ENCODE data around the gene SF3A2.

The SF3A2 gene

GRCh38 chr19:2228157-2229030 is 8.2 kb upstream of the SF3A2 start:
- DNase-seq, result no peak

- no peak for DNase-seq
Observed at GRCh38 chr19:2229103-2230032, 7.3 kb upstream of the SF3A2 start.

DNA sequence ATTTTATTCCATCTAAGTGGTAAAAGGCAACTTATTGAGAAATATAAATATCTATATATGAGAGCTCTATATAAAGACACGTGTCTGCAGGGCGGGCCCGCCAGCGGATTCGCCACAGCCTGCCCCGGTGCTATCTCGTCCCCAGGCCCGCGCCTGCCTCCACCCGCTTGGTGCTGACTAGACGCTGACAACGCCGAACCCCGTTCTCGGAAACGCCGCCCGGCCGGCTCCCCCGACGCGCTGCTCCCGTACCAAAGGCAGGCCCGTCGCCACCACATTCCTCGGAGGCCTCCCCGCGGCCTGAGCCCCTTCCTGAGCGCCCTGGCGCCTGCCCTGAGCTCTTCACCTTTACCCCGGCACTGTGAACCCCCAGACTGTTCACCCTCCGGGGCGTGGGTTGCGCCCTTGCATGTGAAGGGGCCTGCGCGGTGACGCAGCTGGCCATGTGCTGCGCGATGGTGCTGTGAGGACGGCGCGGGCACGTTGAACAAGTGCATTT is 6.5 kb upstream of the SF3A2 start:
- DNase-seq, result no peak

DNA sequence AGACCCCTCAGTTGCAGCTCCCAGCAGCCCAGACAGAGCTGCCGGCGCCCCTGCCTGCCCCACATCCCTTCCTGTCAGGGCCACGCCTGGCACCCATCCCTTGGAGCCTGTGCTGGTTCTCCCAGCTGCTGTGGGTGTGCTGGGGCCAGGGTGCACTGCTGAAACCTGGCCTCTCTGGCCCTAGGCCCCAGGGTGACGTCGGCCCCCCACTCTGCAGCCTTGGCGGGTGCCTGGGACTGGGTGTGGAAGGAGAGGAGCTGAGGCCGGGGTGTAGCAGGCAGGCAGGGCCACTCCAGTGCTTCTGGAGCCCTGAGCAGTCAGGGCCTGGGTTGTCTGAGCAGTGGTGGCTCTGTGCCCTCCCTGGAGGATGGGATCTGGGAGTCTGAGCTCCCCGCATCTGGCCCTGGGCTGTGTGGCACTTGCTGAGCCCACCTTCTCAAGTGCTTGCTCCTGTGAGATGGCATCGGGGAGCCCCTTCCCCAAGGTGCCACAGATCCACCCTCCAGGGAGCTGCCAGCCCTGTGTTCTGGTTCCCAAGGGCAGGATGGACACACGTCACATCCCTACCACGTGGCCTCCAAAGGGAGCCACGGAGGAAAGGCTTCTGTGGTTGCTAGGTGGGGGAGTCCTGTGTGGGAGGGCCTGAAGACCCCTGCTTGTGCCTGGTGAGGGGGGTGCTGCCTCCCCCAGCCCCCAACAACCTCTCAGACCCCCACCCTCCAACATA is 5.7 kb upstream of the SF3A2 start:
- DNase-seq, result no peak

- DNase-seq, result no peak
Observed at GRCh38 chr19:2231621-2232221, 4.9 kb upstream of the SF3A2 start.

DNA sequence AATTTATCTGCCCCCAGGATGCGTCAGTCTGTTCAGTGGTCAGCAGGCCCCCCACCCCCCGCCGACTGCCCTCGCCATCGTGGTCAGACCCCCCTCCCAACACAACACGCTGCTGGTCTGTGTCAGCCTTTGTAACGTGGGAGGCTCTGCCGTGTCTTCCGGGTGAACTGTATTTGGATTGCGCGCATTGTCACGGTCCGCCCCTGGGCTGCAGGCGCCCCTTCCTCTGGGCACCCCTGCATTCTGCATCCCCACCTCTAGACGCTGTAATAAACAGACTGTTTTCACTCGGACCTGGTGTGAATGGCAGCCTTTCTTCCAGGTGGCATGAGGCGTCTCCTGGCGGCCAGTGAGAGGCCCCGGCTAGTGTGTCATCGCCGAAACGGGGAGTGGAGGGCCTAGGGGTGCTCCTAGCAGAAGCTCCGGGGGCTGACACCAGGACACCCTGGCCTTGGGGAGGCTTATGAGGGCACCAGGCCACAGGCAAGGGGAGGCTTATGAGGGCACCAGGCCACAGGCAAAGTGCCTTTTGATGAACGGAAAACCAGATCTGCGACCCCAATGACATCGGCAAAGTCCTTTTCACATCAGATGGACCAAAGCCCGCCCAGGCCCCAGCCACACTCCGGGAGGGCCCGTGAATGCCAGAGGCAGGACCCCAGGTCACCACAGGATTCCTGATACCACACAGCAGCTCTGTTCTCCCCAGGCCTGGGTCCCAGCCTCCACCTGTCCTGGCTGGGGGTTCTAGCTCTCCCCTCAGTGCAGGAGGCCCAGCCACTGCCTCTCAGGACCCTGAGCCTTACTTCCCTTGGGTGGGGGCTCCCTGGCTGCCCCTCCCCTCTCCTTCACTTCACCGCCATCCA is 4.1 kb upstream of the SF3A2 start:
- DNase-seq, result no peak

- no peak for DNase-seq
Observed at GRCh38 chr19:2233601-2234280, 2.9 kb upstream of the SF3A2 start.

- no peak for DNase-seq
Observed at GRCh38 chr19:2234996-2235380, 1.6 kb upstream of the SF3A2 start.

DNA sequence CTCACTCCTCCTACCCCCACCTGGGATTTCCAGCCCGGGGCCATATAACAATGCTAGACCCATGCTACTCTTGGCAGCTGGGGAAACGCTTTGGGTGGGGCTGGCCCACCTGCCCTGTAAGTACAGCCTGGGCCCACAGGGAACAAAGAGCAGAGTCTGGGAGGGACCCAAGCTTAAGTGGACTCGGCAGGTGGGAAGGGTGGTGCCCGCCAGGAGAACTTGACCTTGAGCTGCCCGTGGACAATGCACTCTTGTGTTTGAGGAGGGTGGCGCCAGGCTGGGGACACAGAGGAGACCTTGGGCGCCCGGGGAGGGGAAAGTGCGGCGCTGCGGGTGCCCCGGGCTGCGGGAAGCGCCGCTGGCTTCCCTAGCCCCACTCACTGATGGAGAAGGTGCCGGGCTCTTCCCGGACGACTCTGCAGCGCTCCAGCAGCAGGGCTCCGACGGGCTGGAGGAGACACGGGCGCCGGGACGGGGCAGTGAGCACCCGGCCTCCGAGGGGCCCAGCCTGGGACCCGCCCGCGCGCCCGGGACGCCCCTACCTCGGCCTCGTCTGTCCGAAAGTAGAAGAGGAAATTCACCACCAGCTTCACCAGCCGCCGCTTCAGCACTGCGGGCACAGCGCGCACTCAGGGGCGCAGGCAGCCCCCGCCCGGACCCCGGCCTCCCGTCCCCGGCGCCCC is 1.1 kb upstream of the SF3A2 start:
- DNase-seq, result no peak

DNA sequence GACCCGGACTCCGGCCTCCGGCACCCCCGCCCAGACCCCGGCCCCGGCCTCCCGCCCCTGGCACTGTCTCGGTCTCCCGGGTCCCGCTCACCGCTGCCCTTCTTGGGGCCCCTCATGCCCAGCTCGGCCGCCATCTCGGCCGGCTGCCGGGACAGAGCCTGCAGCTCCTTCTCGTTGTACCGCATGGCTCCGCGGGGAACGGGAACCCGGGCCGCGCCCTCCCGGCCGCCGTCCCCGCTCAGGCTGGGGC is 635 bp upstream of the SF3A2 start:
- no peak for DNase-seq

DNA sequence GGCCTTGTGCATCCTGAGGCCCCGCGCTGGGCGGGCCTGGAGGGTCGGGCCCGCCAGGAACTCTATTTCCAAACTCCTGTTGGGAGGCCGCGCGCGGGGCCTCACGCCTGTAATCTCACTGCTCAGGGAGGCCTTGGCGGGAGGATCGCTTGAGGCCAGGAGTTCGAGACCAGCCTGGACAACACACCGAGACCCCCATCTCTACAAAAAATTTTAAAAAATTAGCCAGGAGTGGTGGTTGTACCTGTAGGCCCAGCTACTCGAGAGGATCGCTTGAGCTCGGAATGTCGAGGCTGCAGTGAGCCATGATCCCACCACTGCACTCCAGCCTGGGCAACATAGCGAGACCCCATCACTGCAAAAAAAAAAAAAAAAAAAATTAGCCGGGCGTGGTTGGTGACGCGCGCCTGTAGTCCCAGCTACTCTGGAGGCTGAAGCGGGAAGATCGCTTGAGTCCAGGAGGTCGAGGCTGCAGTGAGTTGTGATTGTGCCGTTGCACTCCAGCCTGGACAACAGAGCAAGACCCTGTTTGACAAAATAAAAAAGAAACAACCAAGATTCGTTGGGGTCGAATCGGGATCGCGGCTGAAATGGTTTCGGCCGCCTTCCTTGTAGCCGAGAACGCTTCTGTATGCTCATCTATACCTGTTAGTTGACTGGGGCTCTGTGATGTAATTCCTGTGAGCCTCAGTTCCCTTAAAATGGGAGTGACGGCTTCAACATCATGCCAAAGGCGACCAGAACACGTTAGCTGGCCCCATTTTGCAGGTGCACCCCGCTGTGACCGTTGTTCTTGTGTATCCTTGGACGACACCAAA is 636 bp downstream of the SF3A2 start:
- no peak for DNase-seq

DNA sequence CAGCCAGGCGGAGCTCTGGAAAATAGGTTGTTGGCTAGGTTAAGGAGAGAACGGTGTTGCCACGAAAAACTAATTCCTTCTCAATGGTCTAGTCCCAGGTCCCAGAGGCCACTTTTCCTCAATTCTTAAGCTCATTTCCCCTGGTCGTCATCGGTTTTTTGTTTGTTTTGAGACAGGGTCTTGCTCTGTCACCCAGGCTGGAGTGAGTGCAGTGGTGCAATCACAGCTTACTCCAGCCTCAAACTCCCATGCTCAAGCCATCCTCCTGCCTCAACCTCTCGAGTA is 1.2 kb downstream of the SF3A2 start:
- DNase-seq, result no peak

- DNase-seq, result no peak
Observed at GRCh38 chr19:2239173-2239572, 2.5 kb downstream of the SF3A2 start.

GRCh38 chr19:2239771-2240770 is 3.4 kb downstream of the SF3A2 start:
- no peak for DNase-seq

- no peak for DNase-seq
Observed at GRCh38 chr19:2240881-2241760, 4.5 kb downstream of the SF3A2 start.

DNA sequence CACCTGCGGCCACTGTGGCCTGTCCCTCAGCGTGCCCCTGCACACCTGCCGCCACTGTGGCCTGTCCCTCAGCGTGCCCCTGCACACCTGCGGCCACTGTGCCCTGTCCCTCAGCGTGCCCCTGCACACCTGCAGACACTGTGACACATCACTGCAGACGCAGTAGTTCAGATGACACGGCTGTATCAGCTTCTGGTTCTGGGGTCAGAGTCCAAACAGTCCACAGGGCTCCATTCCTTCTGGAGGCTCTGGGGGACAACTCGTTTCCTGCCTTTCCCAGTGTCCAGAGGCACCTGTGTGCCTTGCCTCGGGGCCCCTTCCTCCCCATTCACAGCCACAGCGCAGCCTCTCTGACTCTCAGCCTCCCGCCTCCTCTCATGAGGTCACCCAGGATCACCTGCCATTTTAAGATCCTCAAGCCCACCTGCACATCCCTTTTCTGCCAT is 5.5 kb downstream of the SF3A2 start:
- no peak for DNase-seq

DNA sequence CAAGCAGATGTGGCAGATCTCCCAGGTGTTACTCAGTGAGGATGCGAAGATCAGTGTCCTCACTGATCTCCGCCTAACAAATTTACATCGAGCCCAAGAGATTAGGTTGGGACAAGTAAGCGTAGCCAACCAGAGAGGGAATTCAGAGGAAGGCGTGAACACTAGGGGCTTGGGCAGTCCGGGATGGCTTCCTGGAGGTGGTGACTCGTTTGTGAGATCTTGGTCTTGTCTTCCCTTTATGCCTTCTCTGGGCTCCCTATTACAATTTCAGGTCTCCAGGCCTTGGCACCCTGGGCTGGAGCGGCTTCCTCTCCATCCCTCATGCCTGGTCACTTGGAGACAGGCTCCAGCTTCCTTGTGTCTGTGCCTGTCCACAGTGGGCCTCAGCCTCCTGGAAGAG is 6.2 kb downstream of the SF3A2 start:
- DNase-seq, result no peak
